ENCODE data around the gene FAM204A. TPM values are rescaled to one million over a fixed set of nuclear protein-coding genes. Genes with fewer than 3 reads are reported as not detected.

FAM204A gene
- total RNA-seq, 1 donor = 85.8 TPM

DNA sequence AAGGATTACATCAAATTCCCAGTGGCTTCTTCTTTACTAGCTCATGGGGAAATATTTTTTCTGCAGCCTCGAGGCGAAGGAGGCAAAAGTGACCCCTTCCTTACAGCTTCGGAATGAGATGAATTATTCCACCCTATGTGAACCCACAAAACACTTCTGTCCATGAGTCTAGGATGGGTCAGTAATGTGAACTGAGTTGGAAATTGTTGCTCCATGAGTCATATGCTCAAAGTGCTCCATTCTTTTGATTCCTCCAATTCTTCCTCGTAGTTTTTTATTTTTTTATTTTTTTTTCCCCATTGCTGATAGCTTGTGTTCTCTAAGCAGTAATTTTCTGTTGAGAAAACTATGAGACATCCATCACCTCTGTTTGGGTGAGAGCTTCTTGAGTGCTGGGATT, 31.7 kb upstream of the FAM204A start:
- Histone ChIP-seq H3K79me2 (ENCODE audit: insufficient read depth, low read length) (no peaks in the 10 kb centered on the region), H3K4me2 (ENCODE audit: insufficient read depth, low read length) (peak overlapping the region; percentile 38), H4K20me1 (ENCODE audit: insufficient read depth, low read length) (no peaks in the 10 kb centered on the region), H3K27me3 (ENCODE audit: insufficient read depth, low read length) (no peaks in the 10 kb centered on the region), H3K9me3 (ENCODE audit: low read depth, low read length) (no peaks in the 10 kb centered on the region), H3K4me3 (ENCODE audit: insufficient read depth, low read length) (no peak overlapping the region), H3K4me1 (ENCODE audit: insufficient read depth, low read length) (peaks cover 11% of the 10 kb centered on the region), H3K27ac (ENCODE audit: low read depth, low read length) (no peak overlapping the region), H3K36me3 (ENCODE audit: insufficient read depth, low read length) (no peaks in the 10 kb centered on the region), H2AFZ (ENCODE audit: low read length) (no peak overlapping the region)
- TF ChIP-seq, protein P1, sequence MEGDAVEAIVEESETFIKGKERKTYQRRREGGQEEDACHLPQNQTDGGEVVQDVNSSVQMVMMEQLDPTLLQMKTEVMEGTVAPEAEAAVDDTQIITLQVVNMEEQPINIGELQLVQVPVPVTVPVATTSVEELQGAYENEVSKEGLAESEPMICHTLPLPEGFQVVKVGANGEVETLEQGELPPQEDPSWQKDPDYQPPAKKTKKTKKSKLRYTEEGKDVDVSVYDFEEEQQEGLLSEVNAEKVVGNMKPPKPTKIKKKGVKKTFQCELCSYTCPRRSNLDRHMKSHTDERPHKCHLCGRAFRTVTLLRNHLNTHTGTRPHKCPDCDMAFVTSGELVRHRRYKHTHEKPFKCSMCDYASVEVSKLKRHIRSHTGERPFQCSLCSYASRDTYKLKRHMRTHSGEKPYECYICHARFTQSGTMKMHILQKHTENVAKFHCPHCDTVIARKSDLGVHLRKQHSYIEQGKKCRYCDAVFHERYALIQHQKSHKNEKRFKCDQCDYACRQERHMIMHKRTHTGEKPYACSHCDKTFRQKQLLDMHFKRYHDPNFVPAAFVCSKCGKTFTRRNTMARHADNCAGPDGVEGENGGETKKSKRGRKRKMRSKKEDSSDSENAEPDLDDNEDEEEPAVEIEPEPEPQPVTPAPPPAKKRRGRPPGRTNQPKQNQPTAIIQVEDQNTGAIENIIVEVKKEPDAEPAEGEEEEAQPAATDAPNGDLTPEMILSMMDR (IDR thresholded peaks at IDR 0.05; ENCODE audit: extremely low read depth, low read depth, low read length) = no peak
- DNase-seq (ENCODE audit: insufficient read length, low spot score, missing footprints) = peak; percentile 2

DNA sequence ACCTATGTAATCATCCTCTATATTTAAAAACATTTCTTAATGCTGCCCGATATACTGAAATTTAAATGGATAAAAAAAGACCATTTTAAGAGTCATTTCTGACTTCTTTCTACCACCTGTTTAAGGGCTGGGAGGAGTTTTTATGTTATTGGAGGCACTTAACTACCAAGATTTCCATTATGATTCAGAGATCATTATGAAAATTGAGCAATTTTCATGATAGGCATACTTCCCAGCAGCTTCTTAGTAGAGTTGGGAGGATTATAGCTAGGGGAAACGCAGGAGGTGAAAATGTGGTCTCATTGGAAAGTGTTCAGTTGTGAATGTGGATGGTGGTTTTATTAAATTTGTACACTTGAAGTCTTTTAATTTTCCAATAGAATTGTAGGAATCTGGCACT, 28.4 kb upstream of the FAM204A start:
- no peak overlapping the region for H2AFZ ChIP-seq (ENCODE audit: low read length)
- H3K79me2 ChIP-seq (ENCODE audit: insufficient read depth, low read length) = no peaks in the 10 kb centered on the region
- no peaks in the 10 kb centered on the region for H3K36me3 ChIP-seq (ENCODE audit: insufficient read depth, low read length)
- TF ChIP-seq, protein P1 (IDR thresholded peaks at IDR 0.05; ENCODE audit: extremely low read depth, low read depth, low read length) = no peak
- H3K27ac ChIP-seq (ENCODE audit: low read depth, low read length) = no peak overlapping the region
- no peak overlapping the region for H3K4me2 ChIP-seq (ENCODE audit: insufficient read depth, low read length)
- no peaks in the 10 kb centered on the region for H3K27me3 ChIP-seq (ENCODE audit: insufficient read depth, low read length)
- no peak overlapping the region for H3K4me3 ChIP-seq (ENCODE audit: insufficient read depth, low read length)
- no peaks in the 10 kb centered on the region for H4K20me1 ChIP-seq (ENCODE audit: insufficient read depth, low read length)
- no peaks in the 10 kb centered on the region for H3K9me3 ChIP-seq (ENCODE audit: low read depth, low read length)
- H3K4me1 ChIP-seq (ENCODE audit: insufficient read depth, low read length) = peaks cover 11% of the 10 kb centered on the region
- peak; percentile 2 for DNase-seq (ENCODE audit: insufficient read length, low spot score, missing footprints)

- Histone ChIP-seq H3K9me3 (ENCODE audit: low read depth, low read length) (no peaks in the 10 kb centered on the region), H3K4me1 (ENCODE audit: insufficient read depth, low read length) (peaks cover 11% of the 10 kb centered on the region), H3K4me2 (ENCODE audit: insufficient read depth, low read length) (no peak overlapping the region), H3K36me3 (ENCODE audit: insufficient read depth, low read length) (no peaks in the 10 kb centered on the region), H4K20me1 (ENCODE audit: insufficient read depth, low read length) (no peaks in the 10 kb centered on the region), H3K27me3 (ENCODE audit: insufficient read depth, low read length) (no peaks in the 10 kb centered on the region), H2AFZ (ENCODE audit: low read length) (no peak overlapping the region), H3K4me3 (ENCODE audit: insufficient read depth, low read length) (no peak overlapping the region), H3K79me2 (ENCODE audit: insufficient read depth, low read length) (no peaks in the 10 kb centered on the region), H3K27ac (ENCODE audit: low read depth, low read length) (no peak overlapping the region)
- no peak for DNase-seq (ENCODE audit: insufficient read length, low spot score, missing footprints)
- TF ChIP-seq, protein P1 (IDR thresholded peaks at IDR 0.05; ENCODE audit: extremely low read depth, low read depth, low read length) = no peak
Observed at GRCh38 chr10:118369641-118370205, 27.6 kb upstream of the FAM204A start.

GRCh38 chr10:118365702-118366101, 23.6 kb upstream of the FAM204A start:
- Histone ChIP-seq H3K4me2 (ENCODE audit: insufficient read depth, low read length) (no peak overlapping the region), H3K4me1 (ENCODE audit: insufficient read depth, low read length) (no peaks in the 10 kb centered on the region), H3K9me3 (ENCODE audit: low read depth, low read length) (no peaks in the 10 kb centered on the region), H4K20me1 (ENCODE audit: insufficient read depth, low read length) (no peaks in the 10 kb centered on the region), H3K36me3 (ENCODE audit: insufficient read depth, low read length) (no peaks in the 10 kb centered on the region), H3K79me2 (ENCODE audit: insufficient read depth, low read length) (no peaks in the 10 kb centered on the region), H2AFZ (ENCODE audit: low read length) (no peak overlapping the region), H3K27ac (ENCODE audit: low read depth, low read length) (no peak overlapping the region), H3K27me3 (ENCODE audit: insufficient read depth, low read length) (no peaks in the 10 kb centered on the region), H3K4me3 (ENCODE audit: insufficient read depth, low read length) (no peak overlapping the region)
- TF ChIP-seq, protein P1 (IDR thresholded peaks at IDR 0.05; ENCODE audit: extremely low read depth, low read depth, low read length) = no peak
- DNase-seq (ENCODE audit: insufficient read length, low spot score, missing footprints) = no peak

All from osteoblast (primary cell).